LoVo (cell line): ENCODE measurements around the gene SLC8A2.

Experiments
- DNase-seq: peaks from one replicate; pipeline ENCODE4 v3.0.0-alpha.2; 2016; ENCODE audit warnings: low spot score

Gene SLC8A2

GRCh38 chr19:47430041-47430802, 41.5 kb downstream of the SLC8A2 start:
- no peak for DNase-seq

- DNase-seq, result no peak
These were observed 42.4 kb downstream of the SLC8A2 start for GRCh38 chr19:47429140-47429793.

DNA sequence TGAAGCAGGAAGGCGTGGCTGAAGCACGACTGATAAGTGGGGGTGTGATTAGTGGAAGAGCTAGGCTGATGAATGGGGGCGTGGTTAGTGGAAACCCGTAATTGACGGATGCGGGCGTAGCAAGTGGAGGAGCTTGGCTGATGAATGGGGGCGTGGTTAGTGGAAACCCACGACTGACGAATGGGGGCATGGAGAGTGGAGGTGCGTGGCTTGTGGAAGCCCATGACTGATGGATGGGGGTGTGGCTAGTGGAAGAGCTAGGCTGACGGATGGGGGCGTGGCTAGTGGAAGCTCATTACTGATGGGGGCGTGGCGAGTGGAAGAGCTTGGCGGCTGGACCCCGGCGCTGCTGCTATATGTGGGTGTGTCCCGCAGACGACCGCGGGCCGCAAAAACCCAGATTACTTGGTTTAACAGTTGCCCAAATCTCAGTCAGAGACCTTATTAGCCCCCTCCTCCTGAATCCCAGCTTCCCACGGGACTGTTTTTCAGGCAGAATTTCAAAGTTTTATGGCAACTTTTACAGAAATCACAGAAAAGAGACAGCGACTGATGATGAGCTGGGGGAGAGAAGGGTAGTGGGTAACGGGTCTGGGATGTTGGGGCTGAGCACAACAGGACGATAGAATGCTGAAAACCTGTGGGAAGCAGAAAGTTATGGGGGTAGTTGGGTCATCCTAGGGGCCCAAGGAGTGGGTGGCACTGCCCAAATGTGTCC, 43.4 kb downstream of the SLC8A2 start:
- peak; percentile 92 for DNase-seq

DNA sequence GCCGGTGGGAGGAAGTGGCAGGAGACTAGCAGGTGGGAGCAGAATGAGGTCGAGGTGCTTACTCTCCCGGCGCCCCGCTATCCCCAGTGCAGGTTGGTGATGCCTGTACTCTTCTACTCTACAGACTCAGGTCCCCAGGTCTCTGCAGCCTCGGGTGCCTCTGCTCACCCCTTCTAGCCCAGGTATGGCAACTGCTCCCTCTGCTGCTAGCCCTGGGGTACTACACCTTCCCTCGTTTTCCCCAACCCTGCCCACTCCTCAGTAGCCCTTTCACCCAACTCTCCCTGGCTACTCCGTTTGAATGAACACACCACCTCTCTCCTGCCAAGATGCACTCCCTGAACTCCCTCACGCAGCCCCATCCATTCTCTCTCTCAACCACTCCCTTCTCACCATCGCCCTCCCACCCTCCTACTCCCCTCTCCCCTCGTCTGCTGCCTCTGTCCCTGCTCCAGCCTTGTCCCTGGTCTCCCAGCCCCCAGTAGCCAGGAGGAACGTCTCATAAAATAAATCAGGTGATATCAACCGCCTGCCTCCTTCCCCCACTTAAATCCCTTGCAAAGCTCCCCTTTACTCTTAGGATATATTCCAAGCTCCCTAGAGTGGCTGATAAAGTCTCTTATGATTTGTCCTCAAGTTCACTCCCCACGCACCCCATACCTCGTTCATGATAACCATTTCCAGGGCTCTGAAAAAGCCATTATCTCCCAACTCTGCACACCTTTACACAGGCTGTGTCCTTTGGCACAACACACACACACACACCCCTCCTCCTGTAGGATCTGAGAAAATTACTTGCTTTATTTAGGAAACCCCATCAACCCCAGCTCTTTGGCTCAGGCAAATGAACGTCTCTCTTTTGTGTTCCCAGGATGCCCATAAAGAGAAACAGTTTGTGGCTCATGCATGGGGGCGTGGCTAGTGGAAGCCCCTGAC, 44.2 kb downstream of the SLC8A2 start:
- peak; percentile 65 for DNase-seq

- no peak for DNase-seq
These were observed 48.4 kb downstream of the SLC8A2 start for GRCh38 chr19:47423203-47423882.

DNA sequence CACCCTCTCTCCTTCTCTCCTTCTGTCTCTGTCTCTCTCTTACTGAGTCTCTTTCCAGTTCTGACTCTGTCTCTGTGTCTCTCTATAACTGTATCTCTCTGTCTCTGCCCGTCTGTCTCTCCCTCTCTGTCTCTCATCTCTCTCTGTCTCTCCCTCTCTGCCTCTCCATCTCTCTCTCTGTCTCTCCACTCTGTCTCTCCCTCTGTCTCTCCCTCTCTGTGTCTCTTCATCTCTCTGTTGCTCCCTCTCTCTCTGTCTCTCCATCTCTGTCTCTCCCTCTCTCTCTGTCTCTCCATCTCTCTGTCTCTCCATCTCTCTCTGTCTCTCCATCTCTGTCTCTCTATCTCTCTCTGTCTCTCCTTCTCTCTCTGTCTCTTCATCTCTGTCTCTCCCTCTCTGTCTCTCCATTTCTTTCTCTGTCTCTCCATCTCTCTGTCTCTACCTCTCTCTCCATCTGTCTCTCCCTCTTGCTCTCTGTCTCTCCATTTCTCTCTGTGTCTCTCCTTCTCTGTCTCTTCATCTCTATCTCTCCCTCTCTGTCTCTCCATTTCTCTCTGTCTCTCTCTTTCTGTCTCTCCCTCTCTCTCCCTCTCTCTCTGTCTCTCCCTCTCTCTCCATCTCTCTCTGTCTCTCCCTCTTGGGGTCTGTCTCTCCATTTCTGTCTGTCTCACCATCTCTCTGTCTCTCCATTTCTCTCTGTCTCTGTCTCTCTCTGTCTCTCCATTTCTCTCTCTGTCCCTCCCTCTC, 49.1 kb downstream of the SLC8A2 start:
- no peak for DNase-seq

- no peak for DNase-seq
These were observed 49.8 kb downstream of the SLC8A2 start for GRCh38 chr19:47421844-47422395.

DNA sequence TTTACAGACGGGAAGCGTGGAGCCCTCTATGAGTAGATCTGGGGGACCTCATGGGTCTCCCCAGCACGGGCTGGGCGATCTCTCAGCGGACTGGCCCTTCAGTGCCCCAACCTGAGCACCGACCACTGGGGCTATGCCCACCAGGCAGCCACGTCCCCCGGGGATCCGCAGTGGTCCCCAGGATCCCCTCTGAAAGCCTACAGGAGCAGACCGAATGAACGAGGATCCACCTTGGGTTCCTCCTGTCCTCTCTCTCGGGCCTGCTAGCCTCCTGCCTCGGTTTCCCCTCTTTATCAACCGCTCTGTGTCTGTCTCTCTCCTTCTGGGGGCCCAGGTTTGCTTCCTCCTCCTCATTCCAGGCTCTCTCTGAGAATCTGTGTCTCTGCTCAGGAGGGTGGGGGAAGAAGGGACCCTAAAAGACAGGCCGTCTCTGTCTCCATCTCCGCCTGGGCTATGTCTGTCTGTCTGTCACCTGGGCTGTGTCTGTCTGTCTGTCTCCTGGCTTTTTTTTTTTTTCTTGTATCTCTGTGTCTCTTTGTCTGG, 50.4 kb downstream of the SLC8A2 start:
- DNase-seq, result no peak

DNA sequence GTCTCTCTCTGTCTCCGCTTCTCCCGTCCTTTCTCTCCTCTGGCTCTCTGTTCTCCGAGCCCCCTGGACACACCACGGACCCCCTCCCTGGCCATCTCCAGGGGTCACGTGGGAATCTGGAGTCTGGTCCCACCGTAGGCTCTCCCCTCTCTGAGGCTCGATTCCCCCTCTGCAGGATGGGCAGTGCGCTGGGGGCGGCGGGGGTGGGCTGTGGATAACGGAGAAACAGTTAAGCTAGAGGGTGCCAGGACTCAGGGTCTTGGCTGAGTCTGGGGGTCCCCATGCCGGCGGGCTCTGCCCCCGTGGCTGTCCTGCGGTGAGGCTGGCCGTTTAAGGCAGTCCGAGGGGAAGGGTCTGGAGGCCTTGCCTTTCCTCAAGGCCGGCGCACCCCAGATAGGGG, 51.9 kb downstream of the SLC8A2 start:
- DNase-seq, result no peak

- no peak for DNase-seq
These were observed 52.5 kb downstream of the SLC8A2 start, which contains the start of gene MEIS3 for GRCh38 chr19:47419030-47419783. Gene MEIS3 (minus strand): TSS chr19:47419527. CDS start chr19:47419081, 446 bp downstream.

GRCh38 chr19:47418692-47419029, 53.0 kb downstream of the SLC8A2 start:
- DNase-seq, result no peak

GRCh38 chr19:47417746-47418691, 53.7 kb downstream of the SLC8A2 start:
- no peak for DNase-seq

GRCh38 chr19:47417107-47417745, 54.5 kb downstream of the SLC8A2 start:
- no peak for DNase-seq

DNA sequence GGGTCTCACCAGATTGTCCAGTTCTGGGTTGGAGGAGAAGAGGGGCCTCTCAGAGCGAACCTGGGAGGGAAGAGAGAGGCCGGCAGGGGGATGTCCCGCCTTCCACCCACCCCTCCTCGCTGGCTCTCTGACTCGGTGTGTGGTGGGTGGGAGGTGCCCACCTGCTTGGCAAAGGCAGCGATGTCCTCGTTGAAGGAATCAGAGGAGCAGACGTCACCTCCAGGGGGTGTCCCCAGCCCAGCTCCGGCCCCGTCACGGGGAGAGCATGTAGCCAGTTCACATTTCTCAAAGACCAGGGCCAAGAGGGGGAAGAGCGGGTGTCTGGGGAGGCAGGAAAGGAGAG, 55.1 kb downstream of the SLC8A2 start:
- DNase-seq, result no peak

DNA sequence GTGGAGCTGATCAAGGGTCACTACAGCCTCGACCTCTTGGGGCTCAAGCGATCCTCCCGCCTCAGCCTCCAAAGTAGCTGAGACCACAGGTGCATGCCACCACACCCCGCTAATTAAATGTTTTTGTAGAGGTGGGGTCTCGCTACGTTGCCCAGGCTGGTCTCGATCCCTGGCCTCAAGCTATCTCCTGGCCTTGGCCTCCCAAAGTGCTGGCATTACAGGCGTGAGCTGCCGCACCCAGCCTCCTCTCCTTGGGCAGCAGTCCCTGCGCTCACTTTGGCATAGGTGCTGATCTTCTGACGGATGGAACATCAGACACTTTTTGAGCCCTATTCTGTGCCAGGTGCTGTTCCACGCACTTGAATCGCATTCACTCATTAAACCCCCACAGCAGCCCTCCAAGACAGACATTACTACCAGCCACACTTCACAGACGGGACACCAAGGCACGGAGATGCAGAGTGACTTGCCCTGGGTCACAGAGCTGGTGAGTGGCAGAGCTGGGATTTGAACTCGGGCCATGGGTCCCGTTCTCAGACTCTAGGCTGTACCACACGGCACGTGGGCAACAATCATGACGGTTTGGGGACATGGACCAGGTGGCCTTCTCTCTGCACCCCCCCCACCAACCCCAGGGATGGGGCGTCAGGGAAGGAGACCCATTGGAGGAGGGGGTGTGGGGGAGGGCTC, 55.6 kb downstream of the SLC8A2 start:
- DNase-seq, result no peak

DNA sequence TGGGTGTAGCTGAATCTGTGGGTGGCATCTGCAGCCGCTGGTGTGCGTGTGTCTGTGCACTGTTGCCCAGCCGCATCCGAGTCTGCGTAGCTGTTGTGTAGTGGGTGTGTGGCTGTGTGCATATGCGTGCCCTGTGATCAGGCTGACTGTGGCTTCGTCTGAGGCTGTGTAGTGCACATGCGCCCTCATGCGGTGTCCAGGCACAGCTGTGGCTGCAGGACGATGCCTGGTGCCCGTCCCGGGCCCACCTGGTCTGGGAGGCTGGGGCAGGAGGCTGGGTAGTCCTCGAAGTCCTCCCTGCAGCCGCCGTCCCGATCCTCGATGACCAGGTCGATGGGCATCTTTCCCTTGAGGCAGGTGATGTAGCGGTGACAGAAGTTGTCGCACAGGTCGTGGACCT, 57.2 kb downstream of the SLC8A2 start:
- no peak for DNase-seq

DNA sequence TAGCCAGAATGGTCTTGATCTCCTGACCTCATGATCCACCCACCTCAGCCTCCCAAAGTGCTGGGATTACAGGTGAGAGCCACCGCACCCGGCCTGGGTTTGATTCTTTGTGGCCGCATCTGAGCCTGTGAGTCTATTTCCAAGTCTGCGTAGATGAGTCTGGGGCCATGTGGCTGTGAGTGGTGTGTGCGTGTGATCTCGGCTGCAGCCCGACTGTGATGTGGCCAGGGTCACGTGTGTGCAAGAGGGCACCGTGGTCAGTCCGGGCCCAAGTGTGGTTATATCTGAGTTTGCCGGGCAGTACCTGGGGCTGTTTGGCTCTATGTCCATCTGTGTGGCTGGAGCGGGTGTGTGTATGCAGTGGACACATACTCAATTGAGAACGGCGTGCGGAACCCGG, 57.8 kb downstream of the SLC8A2 start:
- no peak for DNase-seq
